IPS DF 6.9 (cell line): Measurements from ENCODE around the gene KCNE3.

ENCODE experiments used
- DNase-seq: peaks from one replicate; pipeline ENCODE4 v3.0.0-alpha.2; 2013; ENCODE audit warnings: low read depth, low spot score
- H3K27ac ChIP-seq: one replicate; pipeline ENCODE4 v1.5.1; 2013; ENCODE audit warnings: low read length, control low read depth
- H3K27me3 ChIP-seq: 2 replicates; pipeline ENCODE4 v1.6.1; 2013; ENCODE audit warnings: mild to moderate bottlenecking, low read length; ENCODE audit not compliant: control insufficient read depth, insufficient read depth
- H3K36me3 ChIP-seq: 2 replicates; pipeline ENCODE4 v1.6.1; 2013; ENCODE audit warnings: low read length; ENCODE audit not compliant: control insufficient read depth, insufficient read depth
- H3K4me1 ChIP-seq: 2 replicates; pipeline ENCODE4 v1.6.1; 2013; ENCODE audit warnings: low read length; ENCODE audit not compliant: control insufficient read depth, insufficient read depth
- H3K4me3 ChIP-seq: 2 replicates; pipeline ENCODE4 v1.5.1; 2013; ENCODE audit warnings: mild to moderate bottlenecking, low read length
- H3K9me3 ChIP-seq: 2 replicates; pipeline ENCODE4 v1.6.1; 2013; ENCODE audit warnings: low read length, inconsistent platforms; ENCODE audit not compliant: control insufficient read depth, insufficient read depth
- WGBS: extraction: QIAGEN DNeasy Blood & Tissue Kit; methylation state at CpG from one replicate; pipeline ENCODE4 v1.1.7; 2013; ENCODE audit warnings: mixed read lengths, missing lambda C conversion rate; ENCODE audit not compliant: insufficient read length, insufficient coverage; 5-methylcytosine and 5-hydroxymethylcytosine counted together

The KCNE3 gene

DNA sequence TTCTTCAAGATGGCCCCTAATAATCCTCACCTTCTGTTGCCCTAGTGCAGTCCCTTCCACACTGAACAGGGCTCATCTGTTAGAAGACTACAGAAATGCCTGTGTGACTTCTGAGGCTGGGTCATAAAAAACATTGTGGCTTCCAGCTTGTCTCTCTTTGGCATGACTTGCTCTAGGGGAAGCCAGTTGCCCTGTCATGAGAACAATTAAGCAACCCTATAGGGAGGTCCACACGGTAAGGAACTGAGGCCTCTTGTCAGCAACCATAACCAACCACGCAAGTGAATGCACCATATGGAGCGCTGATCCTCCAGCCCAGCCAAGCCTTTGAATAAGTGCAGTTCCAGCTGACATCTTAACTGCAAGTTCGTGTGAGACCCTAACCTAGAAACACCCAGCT is 23.6 kb upstream of the KCNE3 start:
- Histone ChIP-seq H3K36me3 (no peaks in the 10 kb centered on the region), H3K9me3 (no peaks in the 10 kb centered on the region), H3K27ac (no peak overlapping the region), H3K4me3 (no peak overlapping the region), H3K27me3 (no peaks in the 10 kb centered on the region), H3K4me1 (peaks cover 5% of the 10 kb centered on the region; the same call in 1 of the 2 replicates)
- no peak for DNase-seq
- WGBS, result no CpG with 5 or more reads among the region's 4 CpGs

GRCh38 chr11:74487875-74488274 is 20.5 kb upstream of the KCNE3 start:
- no peak for DNase-seq
- H3K36me3 ChIP-seq, result no peaks in the 10 kb centered on the region
- peaks cover 5% of the 10 kb centered on the region; the same call in 1 of the 2 replicates for H3K4me1 ChIP-seq
- no peaks in the 10 kb centered on the region for H3K27me3 ChIP-seq
- no peak overlapping the region for H3K4me3 ChIP-seq
- H3K9me3 ChIP-seq, result no peaks in the 10 kb centered on the region
- WGBS, result no CpG with 5 or more reads among the region's 1 CpG
- no peak overlapping the region for H3K27ac ChIP-seq

DNA sequence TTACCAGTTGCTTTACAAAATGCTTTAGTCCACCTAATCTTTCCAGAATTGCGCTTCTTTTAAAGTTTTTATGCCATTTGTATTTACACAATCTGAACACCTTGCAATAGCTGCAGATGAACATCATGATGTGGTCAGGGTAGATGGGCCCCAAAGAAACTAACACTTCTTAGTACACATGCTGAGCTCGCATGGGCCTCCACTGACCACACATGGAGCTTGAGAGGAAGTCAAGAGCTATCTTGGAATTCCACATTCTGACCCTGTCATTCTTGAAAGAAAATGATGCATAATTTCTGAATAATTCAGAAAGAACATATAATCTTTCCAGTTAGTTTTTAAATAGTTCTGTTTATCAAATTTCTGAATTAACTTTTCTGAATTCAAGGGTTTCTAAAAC is 18.5 kb upstream of the KCNE3 start:
- H3K4me1 ChIP-seq, result 0 out of 2 replicates have a peak, but pooled peaks cover 1% of the 10 kb centered on the region
- H3K9me3 ChIP-seq, result no peaks in the 10 kb centered on the region
- no peak overlapping the region for H3K4me3 ChIP-seq
- WGBS, result no CpG with 5 or more reads among the region's 2 CpGs
- no peak overlapping the region for H3K27ac ChIP-seq
- H3K36me3 ChIP-seq, result no peaks in the 10 kb centered on the region
- DNase-seq, result no peak
- H3K27me3 ChIP-seq, result no peaks in the 10 kb centered on the region

DNA sequence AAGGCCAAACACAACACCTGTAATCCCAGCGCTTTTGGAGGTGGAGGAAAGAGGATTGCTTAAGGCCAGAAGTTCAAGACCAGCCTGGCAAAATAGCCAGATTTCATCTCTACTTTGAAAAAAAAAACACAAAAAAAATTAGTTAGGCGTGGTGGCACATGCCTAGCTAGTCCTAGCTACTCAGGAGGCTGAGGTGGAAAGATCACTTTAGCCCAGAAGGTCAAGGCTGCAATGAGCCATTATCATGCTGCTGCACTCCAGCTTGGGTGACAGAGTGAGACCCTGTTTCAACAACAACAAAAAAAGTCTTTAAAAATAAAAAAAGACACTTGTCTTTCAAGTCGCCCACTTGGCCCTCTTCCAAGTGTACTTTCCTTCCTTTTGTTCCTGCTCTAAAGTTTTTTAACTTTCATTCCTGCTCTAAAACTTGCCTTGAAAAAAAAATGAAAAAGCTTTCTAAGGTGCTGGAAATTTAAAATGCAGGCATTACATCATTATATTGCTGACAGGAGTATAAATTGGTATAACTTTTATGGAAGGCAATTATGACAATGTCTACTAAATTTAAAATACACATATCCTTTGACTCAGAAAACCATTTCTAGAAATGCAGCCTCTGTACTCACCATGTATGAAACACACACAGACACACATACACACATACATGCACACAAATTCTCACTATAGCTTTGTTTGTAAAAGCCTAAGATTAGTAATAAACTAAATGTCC is 13.5 kb upstream of the KCNE3 start:
- no peaks in the 10 kb centered on the region for H3K27me3 ChIP-seq
- H3K4me1 ChIP-seq, result no peaks in the 10 kb centered on the region
- no CpG with 5 or more reads among the region's 3 CpGs for WGBS

DNA sequence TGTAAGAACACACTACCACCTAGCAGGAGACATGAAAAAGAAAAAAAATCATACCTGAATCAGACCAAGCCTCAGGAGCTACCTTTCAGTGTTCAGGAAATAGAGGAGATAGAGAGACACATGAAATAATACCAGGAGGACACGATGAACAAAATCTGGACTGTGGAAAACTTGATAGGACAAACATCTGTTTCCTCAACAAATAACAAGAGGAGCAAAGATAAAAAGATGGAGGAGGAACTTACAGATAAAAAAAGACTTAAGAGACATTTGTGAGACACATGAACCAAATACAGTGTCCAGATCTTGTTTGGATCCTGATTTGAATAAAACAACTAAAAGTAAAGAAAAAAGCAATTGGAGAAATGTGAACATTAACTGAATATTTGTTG is 12.4 kb upstream of the KCNE3 start:
- Histone ChIP-seq H3K9me3 (no peaks in the 10 kb centered on the region), H3K27ac (no peak overlapping the region), H3K4me1 (no peaks in the 10 kb centered on the region), H3K4me3 (no peak overlapping the region), H3K36me3 (no peaks in the 10 kb centered on the region), H3K27me3 (no peaks in the 10 kb centered on the region)
- WGBS, result no CpG with 5 or more reads among the region's 1 CpG
- DNase-seq, result no peak

More for the DNA sequence above, 13.5 kb upstream of the KCNE3 start:
- Histone ChIP-seq H3K4me3 (no peak overlapping the region), H3K36me3 (no peaks in the 10 kb centered on the region), H3K27ac (no peak overlapping the region), H3K9me3 (no peaks in the 10 kb centered on the region)
- no peak for DNase-seq

DNA sequence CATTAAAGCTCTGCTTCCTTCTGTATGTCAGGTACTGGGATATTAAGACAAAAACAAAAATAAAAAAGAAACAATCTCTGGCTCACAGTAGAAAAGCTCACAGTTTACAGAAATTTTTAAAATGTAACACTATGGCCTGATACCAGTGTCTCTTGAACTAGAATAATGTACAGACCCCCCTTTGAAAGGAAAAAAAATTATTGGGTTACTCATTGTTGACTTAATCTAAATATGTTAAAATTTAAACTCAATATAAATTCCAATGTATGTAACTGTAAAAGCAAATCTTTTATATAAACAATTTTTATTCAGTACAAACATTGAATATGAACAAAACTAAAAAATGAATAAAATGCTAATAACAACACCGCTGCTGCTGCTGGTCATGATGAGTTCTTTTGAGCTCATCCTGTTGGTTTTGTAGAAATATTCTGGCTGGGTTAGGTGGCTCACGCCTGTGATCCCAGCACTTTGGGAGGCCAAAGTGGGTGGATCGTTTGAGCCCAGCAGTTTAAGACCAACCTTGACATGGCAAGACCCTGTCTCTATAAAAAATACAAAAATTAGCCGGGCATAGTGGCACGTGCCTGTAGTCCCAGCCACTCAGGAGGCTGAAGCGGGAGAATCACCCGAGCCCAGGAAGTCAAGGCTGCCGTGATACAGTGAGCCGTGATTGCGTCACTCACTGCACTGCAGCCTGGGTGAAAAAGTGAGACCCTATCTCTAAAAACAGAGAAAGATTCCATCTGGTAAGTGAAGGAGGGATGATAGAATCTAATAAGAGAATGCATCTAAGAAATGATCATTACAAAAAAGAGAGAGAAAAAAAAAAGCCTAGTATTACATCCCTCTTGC is 11.8 kb upstream of the KCNE3 start:
- H3K27ac ChIP-seq, result no peak overlapping the region
- WGBS, result no CpG with 5 or more reads among the region's 10 CpGs
- DNase-seq, result no peak

GRCh38 chr11:74476536-74476935 is 9.2 kb upstream of the KCNE3 start:
- no peaks in the 10 kb centered on the region for H3K4me1 ChIP-seq
- no peaks in the 10 kb centered on the region for H3K36me3 ChIP-seq
- H3K27me3 ChIP-seq, result no peaks in the 10 kb centered on the region
- no peak overlapping the region for H3K4me3 ChIP-seq
- WGBS, result no CpG with 5 or more reads among the region's 2 CpGs
- no peak overlapping the region for H3K27ac ChIP-seq
- no peak for DNase-seq
- no peaks in the 10 kb centered on the region for H3K9me3 ChIP-seq

More for the DNA sequence above, 11.8 kb upstream of the KCNE3 start:
- Histone ChIP-seq H3K36me3 (no peaks in the 10 kb centered on the region), H3K9me3 (no peaks in the 10 kb centered on the region), H3K27me3 (no peaks in the 10 kb centered on the region), H3K4me3 (no peak overlapping the region), H3K4me1 (no peaks in the 10 kb centered on the region)

DNA sequence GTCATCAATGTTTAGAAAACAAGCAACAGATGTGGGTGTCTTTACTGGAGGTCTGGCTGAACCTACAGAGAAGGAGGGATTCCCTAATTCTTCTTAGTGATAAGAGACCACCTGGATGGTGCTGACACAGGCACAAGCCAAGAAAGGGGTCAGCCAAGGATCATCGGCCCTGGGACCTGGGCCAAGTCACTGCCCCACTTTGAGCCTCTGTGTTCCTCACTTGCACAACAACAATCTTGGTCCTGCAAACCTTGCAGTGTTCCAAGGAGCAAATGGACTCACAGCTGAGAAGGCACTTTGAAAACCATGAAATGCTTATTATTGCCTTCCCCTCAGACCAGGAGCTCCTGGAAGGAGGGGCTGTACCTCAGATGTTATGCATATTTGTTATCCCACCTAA is 7.0 kb upstream of the KCNE3 start:
- Histone ChIP-seq H3K4me1 (no peaks in the 10 kb centered on the region), H3K4me3 (no peak overlapping the region), H3K9me3 (no peaks in the 10 kb centered on the region), H3K27ac (no peak overlapping the region), H3K27me3 (no peaks in the 10 kb centered on the region), H3K36me3 (no peaks in the 10 kb centered on the region)
- WGBS, result no CpG with 5 or more reads among the region's 1 CpG
- no peak for DNase-seq

DNA sequence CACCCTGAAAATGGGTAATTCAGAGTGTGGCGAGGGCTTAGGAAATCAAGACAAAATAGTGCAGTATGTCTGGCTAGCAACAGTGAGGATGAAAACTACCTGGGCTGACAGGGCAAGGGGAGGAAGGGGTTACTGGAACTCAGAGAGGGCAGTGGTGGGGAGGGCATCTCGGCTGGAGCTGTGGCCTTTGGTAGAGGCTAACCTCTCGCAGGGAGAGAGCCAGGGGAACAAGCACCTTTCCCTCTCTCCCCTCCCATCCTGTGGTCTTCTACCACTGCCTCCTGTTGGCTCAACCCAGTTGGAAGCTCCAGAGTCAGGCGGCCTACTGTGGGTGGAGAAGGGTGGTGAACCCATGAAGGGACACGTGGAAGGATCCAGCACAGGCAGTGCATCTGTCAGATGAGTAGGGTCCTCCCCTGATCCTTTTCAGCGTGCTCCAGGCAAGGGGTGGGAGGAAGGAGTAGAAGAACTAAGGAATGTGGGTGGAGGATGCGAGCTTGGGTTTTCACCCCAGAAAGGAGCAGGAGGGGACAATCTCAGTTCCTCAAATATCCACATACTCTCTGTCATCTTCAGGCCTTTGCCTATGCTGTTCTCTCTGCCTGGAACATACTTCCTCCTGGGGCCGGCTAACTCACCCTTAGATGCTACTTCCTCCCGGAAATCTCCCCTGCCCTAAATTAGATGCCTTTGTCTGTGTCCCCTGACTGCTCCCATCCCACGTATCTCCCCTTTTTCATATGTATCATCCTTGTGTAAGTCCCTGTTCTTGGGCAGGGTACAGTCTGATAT is 6.2 kb upstream of the KCNE3 start:
- H3K27me3 ChIP-seq, result no peaks in the 10 kb centered on the region
- no peak for DNase-seq
- no peaks in the 10 kb centered on the region for H3K4me1 ChIP-seq
- no peak overlapping the region for H3K4me3 ChIP-seq
- no peaks in the 10 kb centered on the region for H3K36me3 ChIP-seq
- H3K27ac ChIP-seq, result no peak overlapping the region
- H3K9me3 ChIP-seq, result no peaks in the 10 kb centered on the region
- WGBS, result no CpG with 5 or more reads among the region's 10 CpGs
